Lung (tissue), 12 donors: ENCODE results near the gene CPHXL2. TPM values are rescaled to one million over a fixed set of nuclear protein-coding genes. Genes with fewer than 3 reads are reported as not detected.

Experiments used
- ATAC-seq: fragments of 200-7000 bp; cut with Tn5 transposase; one replicate; pipeline ENCODE4 v1.9.1; 2020; ENCODE audit warnings: moderate number of reproducible peaks; ENCODE audit not compliant: insufficient read depth, low FRiP score
- DNase-seq, 3 donors: peaks; one replicate each; pipeline ENCODE4 v3.0.0-alpha.2; 2013 to 2017
- H3K27ac ChIP-seq, 2 donors: one replicate each; pipeline ENCODE4 v1.5.1; 2013; ENCODE audit warnings: mild to moderate bottlenecking in 2 of 2, moderate library complexity in 2 of 2, control low read depth in 1 of 2, inconsistent platforms in 1 of 2, low read depth in 1 of 2, low read length in 1 of 2
- H3K27me3 ChIP-seq, 3 donors: one replicate each; pipeline ENCODE4 v1.5.1; 2013; ENCODE audit warnings: low read length in 2 of 3; ENCODE audit not compliant: control insufficient read depth in 3 of 3, insufficient read depth in 3 of 3
- H3K36me3 ChIP-seq, 4 donors: one replicate each; pipeline ENCODE4 v1.5.1; 2013; ENCODE audit warnings: low read length in 4 of 4, mild to moderate bottlenecking in 1 of 4, moderate library complexity in 1 of 4; ENCODE audit not compliant: control insufficient read depth in 4 of 4, insufficient read depth in 4 of 4
- H3K4me1 ChIP-seq, 5 donors: one replicate each; pipeline ENCODE4 v1.5.1; 2013; ENCODE audit warnings: low read length in 5 of 5, mild to moderate bottlenecking in 2 of 5, moderate library complexity in 1 of 5; ENCODE audit not compliant: control insufficient read depth in 5 of 5, insufficient read depth in 5 of 5
- H3K4me3 ChIP-seq: one replicate; pipeline ENCODE4 v1.5.1; 2013; ENCODE audit warnings: mild to moderate bottlenecking, control low read depth, moderate library complexity
- H3K9ac ChIP-seq, 2 donors: one replicate each; pipeline ENCODE4 v1.5.1; 2013; ENCODE audit warnings: low read length in 2 of 2, control low read depth in 1 of 2; ENCODE audit not compliant: insufficient read depth in 1 of 2
- H3K9me3 ChIP-seq, 4 donors: one replicate each; pipeline ENCODE4 v1.5.1; 2013; ENCODE audit warnings: low read length in 3 of 4, mild to moderate bottlenecking in 1 of 4, moderate library complexity in 1 of 4; ENCODE audit not compliant: control insufficient read depth in 4 of 4, insufficient read depth in 3 of 4
- CTCF ChIP-seq: IDR thresholded peaks from 2 replicates; pipeline ENCODE4 v1.5.1; 2012; ENCODE audit warnings: mild to moderate bottlenecking; ENCODE audit errors: control extremely low read depth, extremely low read depth
- WGBS, 2 donors: extraction: QIAGEN DNeasy Blood & Tissue Kit; methylation state at CpG; one replicate each; pipeline ENCODE4 v1.1.7; 2013; 5-methylcytosine and 5-hydroxymethylcytosine counted together
- polyA plus RNA-seq, 2 donors: library from polyadenylated mRNA; stranded (reverse); fragments of 200-250 nt; gene quantifications; one replicate each; pipeline ENCODE4 v1.2.1, GENCODE V29; 2013
- total RNA-seq, 2 donors: library from RNA; depleted of rRNA in 1 of 2; stranded (reverse); fragments of >200 nt in 1 of 2; gene quantifications; one replicate each; pipeline ENCODE4 v1.2.1, GENCODE V29; 2014 to 2021
- donor health status: control.
- donor health status: control.
- donor health status: Bipolar disorder and iron deficiency.
- donor health status: healthy.
- donor health status: DM: yes; HTN: yes; CAD: no.

Gene CPHXL2
- total and polyA plus RNA-seq, 4 donors = not detected

GRCh38 chr16:75710344-75710743 is 33.5 kb upstream of the CPHXL2 start:
- ATAC-seq (no peak), DNase-seq (no peak)
- H3K27ac ChIP-seq = no peak overlapping the region
- H3K4me3 ChIP-seq = no peak overlapping the region
- H3K9ac ChIP-seq = no peak overlapping the region
- peaks cover 0 to 7% (median 5%) of the 10 kb centered on the region in 4 donors for H3K9me3 ChIP-seq
- no peaks in the 10 kb centered on the region for H3K4me1 ChIP-seq
- no peak for TF ChIP-seq CTCF
- WGBS, 2 donors = 97 to 99% methylated on average over 2 of the region's 2 CpGs
- H3K36me3 ChIP-seq = no peaks in the 10 kb centered on the region
- H3K27me3 ChIP-seq = no peaks in the 10 kb centered on the region

- whole genome bisulfite sequencing, 2 donors = 94 to 98% methylated on average over 4 of the region's 4 CpGs
- no peak for TF ChIP-seq CTCF
Observed at GRCh38 chr16:75703306-75703705, 26.5 kb upstream of the CPHXL2 start.

GRCh38 chr16:75702242-75702641 is 25.4 kb upstream of the CPHXL2 start:
- no peak for TF ChIP-seq CTCF
- ATAC-seq (no peak), DNase-seq (no peak)
- no peaks in the 10 kb centered on the region for H3K36me3 ChIP-seq
- no peak overlapping the region for H3K4me3 ChIP-seq
- H3K27ac ChIP-seq = no peak overlapping the region
- no peak overlapping the region for H3K9ac ChIP-seq
- no peaks in the 10 kb centered on the region for H3K9me3 ChIP-seq
- H3K27me3 ChIP-seq = no peaks in the 10 kb centered on the region
- H3K4me1 ChIP-seq = no peaks in the 10 kb centered on the region
- WGBS, 2 donors = 74 to 83% methylated on average over 2 of the region's 2 CpGs

More at GRCh38 chr16:75703306-75703705, 26.5 kb upstream of the CPHXL2 start:
- ATAC-seq = no peak
- no peaks in the 10 kb centered on the region for H3K36me3 ChIP-seq
- no peak overlapping the region for H3K27ac ChIP-seq
- no peak for DNase-seq
- no peaks in the 10 kb centered on the region for H3K4me1 ChIP-seq
- H3K9ac ChIP-seq = no peak overlapping the region
- H3K4me3 ChIP-seq = no peak overlapping the region
- no peaks in the 10 kb centered on the region for H3K9me3 ChIP-seq
- H3K27me3 ChIP-seq = no peaks in the 10 kb centered on the region

GRCh38 chr16:75701361-75701760 is 24.6 kb upstream of the CPHXL2 start, which contains the start of gene DUXB:
Gene DUXB (minus strand): TSS chr16:75701461. CDS start chr16:75701418, 43 bp downstream.
- no peak for ATAC-seq
- Histone ChIP-seq H3K4me1 (no peaks in the 10 kb centered on the region), H3K4me3 (no peak within 1 kb of the TSS), H3K27me3 (no peaks in the 10 kb centered on the region), H3K36me3 (no peaks in the 10 kb centered on the region), H3K9ac (no peak within 1 kb of the TSS), H3K9me3 (no peaks in the 10 kb centered on the region), H3K27ac (no peak within 1 kb of the TSS)
- DNase-seq = no peak
- WGBS, 2 donors = 85 to 95% methylated on average over 5 of the region's 5 CpGs
- no peak for TF ChIP-seq CTCF
